Fibroblast of mammary gland (primary cell): ENCODE results near the gene MS4A15.

ENCODE experiments used
- DNase-seq: peaks from one replicate; pipeline ENCODE4 v3.0.0-alpha.2; 2010; ENCODE audit warnings: low read depth
- H3K4me3 ChIP-seq: 2 replicates; pipeline ENCODE4 v1.5.1; 2011; ENCODE audit warnings: low read depth, mild to moderate bottlenecking, low read length, moderate library complexity; ENCODE audit not compliant: control insufficient read depth
- TF ChIP-seq, protein P1 (sequence below): conservative IDR thresholded peaks from 2 replicates; pipeline ENCODE4 v1.5.1; 2011; ENCODE audit warnings: low read depth, low read length, inconsistent platforms; ENCODE audit not compliant: control insufficient read depth, insufficient read depth

MS4A15 gene

DNA sequence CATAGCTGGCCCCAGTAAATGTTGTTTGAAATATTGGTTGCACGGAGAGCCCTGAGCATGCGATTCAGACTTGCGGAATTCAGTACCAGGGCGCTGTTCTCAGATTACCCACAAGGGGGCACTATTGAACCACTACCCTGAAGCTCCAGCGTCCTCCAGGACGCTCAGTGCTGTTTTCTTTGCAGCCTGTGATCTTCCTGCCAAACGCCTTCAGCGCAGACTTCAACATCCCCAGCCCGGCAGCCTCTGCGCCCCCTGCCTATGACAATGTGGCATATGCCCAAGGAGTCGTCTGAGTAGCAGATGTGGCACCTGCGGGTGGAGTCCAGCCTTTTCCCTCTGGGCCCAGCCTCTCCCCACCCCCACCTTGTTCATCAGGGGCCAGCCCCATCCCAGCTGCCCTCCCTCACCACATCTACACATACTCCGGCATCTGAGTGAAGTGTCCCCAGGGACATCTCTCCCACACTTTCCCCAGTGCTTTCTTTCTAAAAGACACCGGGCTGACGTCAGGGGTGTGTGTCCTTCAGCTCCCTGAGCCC is 18.8 kb downstream of the MS4A15 start:
- TF ChIP-seq, protein P1, sequence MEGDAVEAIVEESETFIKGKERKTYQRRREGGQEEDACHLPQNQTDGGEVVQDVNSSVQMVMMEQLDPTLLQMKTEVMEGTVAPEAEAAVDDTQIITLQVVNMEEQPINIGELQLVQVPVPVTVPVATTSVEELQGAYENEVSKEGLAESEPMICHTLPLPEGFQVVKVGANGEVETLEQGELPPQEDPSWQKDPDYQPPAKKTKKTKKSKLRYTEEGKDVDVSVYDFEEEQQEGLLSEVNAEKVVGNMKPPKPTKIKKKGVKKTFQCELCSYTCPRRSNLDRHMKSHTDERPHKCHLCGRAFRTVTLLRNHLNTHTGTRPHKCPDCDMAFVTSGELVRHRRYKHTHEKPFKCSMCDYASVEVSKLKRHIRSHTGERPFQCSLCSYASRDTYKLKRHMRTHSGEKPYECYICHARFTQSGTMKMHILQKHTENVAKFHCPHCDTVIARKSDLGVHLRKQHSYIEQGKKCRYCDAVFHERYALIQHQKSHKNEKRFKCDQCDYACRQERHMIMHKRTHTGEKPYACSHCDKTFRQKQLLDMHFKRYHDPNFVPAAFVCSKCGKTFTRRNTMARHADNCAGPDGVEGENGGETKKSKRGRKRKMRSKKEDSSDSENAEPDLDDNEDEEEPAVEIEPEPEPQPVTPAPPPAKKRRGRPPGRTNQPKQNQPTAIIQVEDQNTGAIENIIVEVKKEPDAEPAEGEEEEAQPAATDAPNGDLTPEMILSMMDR, result peak; percentile 95
- DNase-seq, result peak; percentile 84
- no peak overlapping the region for H3K4me3 ChIP-seq

DNA sequence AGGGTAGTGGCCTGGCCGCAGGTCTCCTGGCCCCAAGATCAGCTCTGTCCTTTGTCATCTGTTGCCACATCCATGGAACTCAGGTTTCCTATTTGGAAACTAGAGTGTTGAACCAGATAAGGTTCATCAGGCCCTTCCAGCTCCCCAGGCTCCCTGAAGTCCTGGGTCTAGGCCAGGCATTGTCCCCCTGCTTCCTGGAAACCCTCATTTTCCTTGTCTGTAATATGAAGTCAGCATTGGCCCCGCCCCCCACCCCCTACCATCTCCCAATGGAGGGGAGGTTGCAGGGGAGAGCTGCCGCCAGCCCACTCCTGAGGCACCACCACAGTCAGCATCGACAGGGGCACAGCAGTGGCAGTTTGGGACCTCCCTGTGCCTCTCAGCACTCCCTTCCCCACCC is 19.5 kb downstream of the MS4A15 start:
- no peak for DNase-seq
- H3K4me3 ChIP-seq, result no peak overlapping the region
- TF ChIP-seq, protein P1, result no peak

DNA sequence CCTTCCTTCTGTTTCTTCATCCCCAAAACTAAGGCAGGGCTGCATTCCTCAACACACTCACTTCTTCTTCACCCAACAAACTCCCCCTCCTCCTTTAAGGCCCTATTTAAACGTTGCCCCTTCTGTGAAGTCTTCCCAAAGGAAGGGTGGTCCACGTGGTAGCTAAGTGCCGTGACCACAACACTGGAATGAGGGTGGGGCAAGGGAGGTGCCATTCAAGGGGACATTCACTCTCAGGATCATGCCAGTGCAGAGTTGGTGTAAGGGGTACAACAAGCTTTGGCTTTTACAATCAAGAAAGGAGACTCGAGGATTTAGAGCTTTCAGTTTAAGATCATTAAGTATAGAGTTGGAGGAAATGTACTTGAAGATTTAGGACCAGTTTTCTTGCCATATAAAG is 20.4 kb downstream of the MS4A15 start:
- TF ChIP-seq, protein P1, result no peak
- no peak overlapping the region for H3K4me3 ChIP-seq
- no peak for DNase-seq

DNA sequence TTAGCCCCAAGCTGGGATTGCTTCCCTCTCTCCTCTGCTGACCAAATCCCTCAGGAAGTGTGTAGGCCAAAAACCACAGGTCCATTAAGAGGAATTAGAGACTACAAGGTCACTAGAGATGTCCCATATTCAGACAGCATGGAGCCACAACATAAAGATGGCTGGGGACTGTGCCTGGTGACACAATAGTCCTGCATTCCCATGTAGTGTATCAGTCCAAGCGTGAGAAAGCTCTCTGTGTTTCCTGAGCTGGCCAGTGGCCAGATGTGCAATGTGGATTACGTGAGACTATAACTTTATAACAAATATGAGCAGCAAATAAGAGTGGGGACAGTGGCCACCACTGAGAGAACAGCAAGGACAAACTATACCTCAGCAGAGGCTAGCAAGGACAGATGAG is 20.9 kb downstream of the MS4A15 start:
- DNase-seq, result peak; percentile 76
- TF ChIP-seq, protein P1, result no peak
- H3K4me3 ChIP-seq, result no peak overlapping the region

DNA sequence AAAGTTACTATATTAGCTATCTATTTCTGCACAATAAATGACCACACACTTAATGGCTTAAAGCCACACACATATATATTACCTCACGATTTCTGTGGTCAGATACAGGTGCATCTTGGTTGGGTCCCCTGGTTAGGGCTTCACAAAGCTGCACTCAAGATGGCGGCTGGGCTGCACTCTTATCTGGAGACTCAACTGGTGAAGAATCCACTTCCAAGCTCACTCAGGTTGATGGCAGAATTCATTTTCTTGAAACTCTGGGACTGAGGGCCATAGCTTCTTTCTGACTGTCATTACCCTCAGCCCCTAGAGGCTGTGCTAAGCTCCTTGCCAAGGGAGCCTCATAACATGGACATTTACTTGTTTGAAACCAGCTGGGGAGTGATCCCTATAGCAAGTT is 23.4 kb downstream of the MS4A15 start:
- TF ChIP-seq, protein P1, result no peak
- no peak for DNase-seq
- no peak overlapping the region for H3K4me3 ChIP-seq

DNA sequence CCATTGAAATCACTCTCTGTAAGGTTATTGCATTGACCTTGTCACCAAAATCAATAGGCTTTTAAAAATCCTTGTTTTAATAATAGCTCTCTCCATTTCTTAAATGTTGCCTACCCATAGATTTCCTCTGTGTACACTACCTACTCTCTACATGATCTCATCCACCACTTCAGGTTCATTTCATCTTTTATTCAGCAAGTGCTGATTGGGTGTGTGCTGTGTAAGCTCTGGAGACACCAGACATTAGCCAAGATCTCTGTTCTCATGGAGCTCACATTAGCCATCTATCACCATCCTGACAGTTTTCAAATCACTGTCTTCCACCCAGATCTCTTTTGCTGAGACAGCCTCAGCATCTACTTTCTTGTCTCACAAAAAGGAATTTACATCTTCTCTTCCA is 24.1 kb downstream of the MS4A15 start:
- H3K4me3 ChIP-seq, result no peak overlapping the region
- DNase-seq, result no peak
- TF ChIP-seq, protein P1, result no peak
